GM13977 (cell line): ENCODE data around the gene RAI1.

Experiments used
- DNase-seq: peaks from one replicate; pipeline ENCODE4 v3.0.0; 2012; ENCODE audit warnings: low spot score
- in situ Hi-C: fragments of 300-500 bp; cut with MboI; formaldehyde crosslinking; loops from one replicate; pipeline ENCODE4 v1.12.0; 2022; ENCODE audit warnings: low sequenced_read_pairs, low pct_unique_long_range_greater_than_20kb, mixed read lengths, inconsistent platforms; ENCODE audit not compliant: unreplicated experiment
- TF ChIP-seq, protein P1 (sequence below): IDR thresholded peaks from 2 replicates; pipeline ENCODE4 v1.5.1; 2012; ENCODE audit warnings: mild to moderate bottlenecking, control low read depth; ENCODE audit not compliant: insufficient read depth; ENCODE audit errors: extremely low read depth, missing control alignments

RAI1 gene

DNA sequence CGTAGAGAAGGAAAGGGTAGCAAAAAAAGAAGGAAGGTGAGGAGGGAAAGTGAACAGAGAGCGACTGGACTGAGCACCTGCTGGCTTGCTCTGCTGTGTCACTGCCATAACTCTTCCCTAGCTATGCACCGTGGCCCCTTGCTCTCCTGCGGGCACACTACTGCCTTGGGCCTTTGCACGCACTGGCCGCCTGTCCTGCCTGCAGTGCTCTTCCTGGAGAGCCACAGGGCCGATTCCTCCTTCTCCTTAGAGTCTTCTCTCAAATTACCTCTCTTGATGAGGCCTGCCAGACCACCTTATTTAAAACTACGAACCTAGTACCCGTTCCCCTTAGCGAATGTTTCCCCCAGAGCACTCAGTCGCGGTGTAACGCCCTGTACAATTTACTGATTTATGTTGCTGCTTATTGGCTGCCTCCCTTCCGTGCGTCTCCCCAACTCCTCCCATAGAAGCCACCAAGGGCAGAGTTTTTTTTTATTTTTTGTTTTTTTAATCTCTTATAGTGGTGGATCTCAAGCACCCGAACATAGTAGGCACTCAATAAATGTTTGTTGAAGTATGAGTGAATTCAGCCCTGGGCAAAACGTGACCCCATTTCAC lies 70.3 kb downstream of the RAI1 start:
- in situ Hi-C loops, result no loop called here
- TF ChIP-seq, protein P1, sequence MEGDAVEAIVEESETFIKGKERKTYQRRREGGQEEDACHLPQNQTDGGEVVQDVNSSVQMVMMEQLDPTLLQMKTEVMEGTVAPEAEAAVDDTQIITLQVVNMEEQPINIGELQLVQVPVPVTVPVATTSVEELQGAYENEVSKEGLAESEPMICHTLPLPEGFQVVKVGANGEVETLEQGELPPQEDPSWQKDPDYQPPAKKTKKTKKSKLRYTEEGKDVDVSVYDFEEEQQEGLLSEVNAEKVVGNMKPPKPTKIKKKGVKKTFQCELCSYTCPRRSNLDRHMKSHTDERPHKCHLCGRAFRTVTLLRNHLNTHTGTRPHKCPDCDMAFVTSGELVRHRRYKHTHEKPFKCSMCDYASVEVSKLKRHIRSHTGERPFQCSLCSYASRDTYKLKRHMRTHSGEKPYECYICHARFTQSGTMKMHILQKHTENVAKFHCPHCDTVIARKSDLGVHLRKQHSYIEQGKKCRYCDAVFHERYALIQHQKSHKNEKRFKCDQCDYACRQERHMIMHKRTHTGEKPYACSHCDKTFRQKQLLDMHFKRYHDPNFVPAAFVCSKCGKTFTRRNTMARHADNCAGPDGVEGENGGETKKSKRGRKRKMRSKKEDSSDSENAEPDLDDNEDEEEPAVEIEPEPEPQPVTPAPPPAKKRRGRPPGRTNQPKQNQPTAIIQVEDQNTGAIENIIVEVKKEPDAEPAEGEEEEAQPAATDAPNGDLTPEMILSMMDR, result no peak
- DNase-seq, result no peak

DNA sequence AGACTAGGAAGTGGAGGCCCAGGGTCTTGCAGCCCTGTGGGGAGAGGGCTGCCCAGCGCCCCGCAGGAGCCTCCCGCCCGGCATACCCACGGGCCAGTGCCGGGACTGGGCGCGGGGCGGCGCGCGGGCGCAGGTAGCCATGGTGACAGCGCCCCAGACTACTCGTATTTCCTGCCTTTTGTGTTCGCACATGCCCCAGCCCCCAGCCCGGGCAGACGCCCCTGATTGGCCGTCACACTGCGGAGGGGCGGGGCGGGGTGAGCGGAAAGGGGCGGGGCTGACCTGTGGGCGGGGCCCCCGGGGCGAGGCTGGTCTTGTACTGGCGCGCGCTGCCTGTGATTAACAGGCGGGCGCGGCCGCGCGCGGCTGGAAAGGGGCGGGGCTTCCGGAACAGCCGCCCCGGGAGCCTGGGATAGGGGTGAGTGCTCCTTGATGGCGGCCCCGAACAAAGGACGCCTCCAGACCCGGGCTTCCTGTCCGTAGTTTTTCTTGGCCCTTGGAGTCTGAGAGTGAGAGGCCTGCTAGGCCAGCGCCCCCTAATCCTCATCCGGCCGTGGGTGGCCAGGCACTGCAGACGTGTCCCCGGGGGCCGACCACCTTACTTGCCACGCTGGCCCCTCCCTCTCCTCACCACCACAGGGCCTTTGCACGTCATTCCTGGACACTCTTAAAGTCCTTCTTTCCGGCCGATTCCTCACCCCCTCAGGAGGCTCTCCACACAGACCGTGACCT lies 71.0 kb downstream of the RAI1 start:
- peak; percentile 99 for DNase-seq
- TF ChIP-seq, protein P1, result peak; percentile 52
- in situ Hi-C loops, result no loop called here

DNA sequence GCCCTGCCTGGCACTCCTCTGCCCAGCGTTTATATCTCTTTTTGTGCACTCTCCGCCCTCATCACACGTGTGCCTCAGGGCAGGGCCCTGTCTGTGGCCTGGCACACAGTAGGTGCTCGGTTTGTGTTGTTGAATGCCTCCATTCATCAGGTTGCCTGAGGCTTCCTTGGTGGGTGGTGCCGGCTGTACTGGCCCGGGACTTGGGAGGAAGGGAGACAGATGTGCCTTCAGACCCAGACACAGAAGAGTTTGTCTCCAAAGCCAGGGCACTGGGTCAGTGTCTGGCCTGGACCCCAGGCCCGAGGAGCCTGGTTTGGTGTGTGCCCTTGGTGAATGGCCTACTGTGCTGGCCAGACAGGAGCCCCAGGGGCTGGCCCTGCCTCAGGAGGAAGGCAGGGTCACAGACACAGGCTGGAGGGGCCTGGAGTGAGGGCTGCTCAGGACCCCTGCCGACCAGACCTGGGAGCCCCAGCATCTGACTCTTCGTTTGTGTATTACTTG lies 71.6 kb downstream of the RAI1 start:
- TF ChIP-seq, protein P1, result no peak
- DNase-seq, result no peak
- in situ Hi-C loops, result no loop called here

DNA sequence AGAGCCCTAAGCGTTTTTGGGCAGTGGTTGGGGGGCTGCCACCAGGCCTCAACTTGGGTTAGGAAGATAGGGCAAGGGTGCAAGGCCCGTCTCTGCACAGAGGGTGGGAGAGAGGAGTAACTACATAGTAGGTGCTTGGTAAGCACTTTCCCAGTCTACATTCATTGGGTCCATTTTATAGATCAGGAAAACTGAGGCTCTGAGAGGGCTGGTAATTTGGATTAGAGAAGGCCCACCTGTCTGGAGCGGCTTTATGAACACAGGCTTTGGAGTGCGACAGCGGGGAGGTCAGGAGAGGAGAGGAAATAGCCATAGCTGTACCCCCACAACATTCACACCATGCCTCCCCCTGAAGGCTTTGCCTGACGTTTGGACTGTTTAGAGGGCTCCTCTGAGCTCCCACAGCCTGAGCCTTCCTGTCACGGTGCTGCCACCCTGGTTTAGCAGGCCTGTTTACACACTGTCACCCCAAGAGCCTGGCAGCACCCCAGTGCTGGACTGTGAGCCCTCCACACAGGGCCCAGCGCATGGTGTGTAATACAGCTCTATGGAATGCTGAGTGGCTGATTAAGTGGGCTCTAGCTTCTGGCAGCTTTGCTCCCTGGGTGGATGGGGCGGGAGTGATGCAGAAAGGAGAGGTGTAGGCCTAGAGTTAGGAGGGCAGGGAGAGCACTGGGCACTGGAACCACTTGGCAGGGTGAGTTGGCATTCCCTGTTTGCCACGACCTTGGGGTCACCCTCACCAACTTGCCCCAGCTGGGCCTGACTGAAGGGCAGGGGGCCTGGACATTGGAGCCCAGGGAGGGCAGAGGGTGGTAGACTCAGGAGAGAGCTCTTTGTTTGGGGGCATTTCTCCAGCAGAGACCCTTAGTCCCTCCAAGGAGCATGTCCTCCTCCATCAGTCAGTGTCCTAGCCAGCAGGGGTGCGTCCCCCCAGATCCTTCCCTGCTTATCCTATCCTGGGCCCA lies 73.7 kb downstream of the RAI1 start:
- TF ChIP-seq, protein P1, result no peak
- in situ Hi-C loops, result no loop called here
- no peak for DNase-seq

DNA sequence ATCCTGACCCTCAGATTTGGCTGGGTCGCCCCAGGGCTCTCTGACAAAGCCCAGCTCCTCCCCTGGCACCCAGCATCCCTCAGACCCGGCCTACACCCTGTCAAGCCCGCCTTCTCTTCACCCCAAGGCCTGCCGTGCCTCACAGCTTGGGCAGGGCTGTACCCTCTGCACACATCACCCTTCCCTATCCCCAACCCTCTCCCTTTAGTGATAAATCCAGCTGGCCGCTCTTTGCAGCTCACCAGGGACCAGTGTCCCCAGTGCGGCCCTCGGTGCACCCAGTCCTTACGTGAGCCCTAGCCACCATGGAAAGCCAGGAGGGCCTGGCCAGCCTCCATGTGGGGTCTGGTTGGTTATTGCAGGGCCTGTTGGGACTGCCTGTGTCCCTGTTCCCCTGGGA lies 74.5 kb downstream of the RAI1 start:
- TF ChIP-seq, protein P1, result no peak
- in situ Hi-C loops, result no loop called here
- no peak for DNase-seq

DNA sequence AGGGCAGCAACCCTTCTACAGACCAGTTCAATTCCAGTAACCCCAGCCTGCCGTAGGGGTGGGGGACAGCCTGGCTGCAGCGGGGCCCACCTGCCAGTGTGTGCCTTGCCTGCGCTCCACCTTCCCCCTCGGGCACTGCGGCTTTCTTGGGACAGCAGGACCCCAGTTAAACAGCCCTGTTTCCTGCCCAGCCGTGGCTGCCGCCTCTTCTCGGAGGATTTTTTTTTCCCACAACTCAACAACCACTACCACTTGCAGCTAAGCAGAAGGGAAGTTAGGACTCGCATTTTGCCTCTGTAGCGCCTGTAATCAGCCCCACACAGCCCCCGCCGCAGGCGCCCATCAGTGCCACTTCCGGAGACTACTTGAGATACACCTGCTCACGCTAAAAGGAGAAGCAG lies 76.1 kb downstream of the RAI1 start:
- DNase-seq, result no peak
- TF ChIP-seq, protein P1, result no peak
- in situ Hi-C loops, result no loop called here
